Mucosa of rectum (tissue), 2 donors: ENCODE results near the gene RNLS.
A peak's percentile ranks its signal among the peaks of the same experiment; 100 is the strongest.

Source experiments
- H3K27ac ChIP-seq, 2 donors: one replicate each; pipeline ENCODE4 v1.7.0; 2013; ENCODE audit warnings: inconsistent platforms in 2 of 2, low read depth in 2 of 2, low read length in 2 of 2
- H3K27me3 ChIP-seq, 2 donors: one replicate each; pipeline ENCODE4 v1.7.0; 2013; ENCODE audit warnings: low read length in 2 of 2; ENCODE audit not compliant: control insufficient read depth in 2 of 2, insufficient read depth in 2 of 2
- H3K36me3 ChIP-seq, 2 donors: one replicate each; pipeline ENCODE4 v1.7.0; 2013; ENCODE audit warnings: low read length in 2 of 2; ENCODE audit not compliant: control insufficient read depth in 2 of 2, insufficient read depth in 2 of 2
- H3K4me1 ChIP-seq, 2 donors: one replicate each; pipeline ENCODE4 v1.7.0; 2013; ENCODE audit warnings: low read length in 2 of 2, mild to moderate bottlenecking in 1 of 2; ENCODE audit not compliant: control insufficient read depth in 2 of 2, insufficient read depth in 2 of 2
- H3K4me3 ChIP-seq, 2 donors: one replicate each; pipeline ENCODE4 v1.7.0; 2013; ENCODE audit warnings: low read length in 2 of 2
- H3K9ac ChIP-seq, 2 donors: one replicate each; pipeline ENCODE4 v1.7.0; 2013; ENCODE audit warnings: low read length in 2 of 2, low read depth in 1 of 2, mild to moderate bottlenecking in 1 of 2
- H3K9me3 ChIP-seq, 2 donors: one replicate each; pipeline ENCODE4 v1.7.0; 2013; ENCODE audit warnings: low read length in 2 of 2; ENCODE audit not compliant: control insufficient read depth in 2 of 2
- donor health status: healthy.
- donor health status: Normal muscosa, but diverticular disease.

The RNLS gene

GRCh38 chr10:88401671-88402347 lies 181.3 kb downstream of the RNLS start:
- Histone ChIP-seq H3K4me1 (no peaks in the 10 kb centered on the region), H3K9ac (no peak overlapping the region), H3K27ac (no peak overlapping the region), H3K4me3 (no peak overlapping the region), H3K27me3 (no peaks in the 10 kb centered on the region), H3K36me3 (no peaks in the 10 kb centered on the region), H3K9me3 (peaks cover 0 to 6% of the 10 kb centered on the region in 2 donors)

GRCh38 chr10:88399240-88399639 lies 183.9 kb downstream of the RNLS start:
- Histone ChIP-seq H3K36me3 (no peaks in the 10 kb centered on the region), H3K9me3 (peaks cover 2 to 6% of the 10 kb centered on the region in 2 donors), H3K4me1 (no peaks in the 10 kb centered on the region), H3K4me3 (no peak overlapping the region), H3K9ac (no peak overlapping the region), H3K27me3 (no peaks in the 10 kb centered on the region), H3K27ac (no peak overlapping the region)

GRCh38 chr10:88395677-88396076 lies 187.4 kb downstream of the RNLS start:
- no peaks in the 10 kb centered on the region for H3K27me3 ChIP-seq
- peaks cover 0 to 3% of the 10 kb centered on the region in 2 donors for H3K4me1 ChIP-seq
- H3K4me3 ChIP-seq: no peak overlapping the region
- H3K36me3 ChIP-seq: no peaks in the 10 kb centered on the region
- no peak overlapping the region for H3K9ac ChIP-seq
- peaks cover 2 to 6% of the 10 kb centered on the region in 2 donors for H3K9me3 ChIP-seq
- H3K27ac ChIP-seq: no peak overlapping the region

GRCh38 chr10:88392222-88392621 lies 190.9 kb downstream of the RNLS start:
- Histone ChIP-seq H3K9ac (no peak overlapping the region), H3K36me3 (no peaks in the 10 kb centered on the region), H3K27me3 (no peaks in the 10 kb centered on the region), H3K9me3 (peaks cover 0 to 2% of the 10 kb centered on the region in 2 donors), H3K4me3 (no peak overlapping the region), H3K27ac (no peak overlapping the region), H3K4me1 (peaks cover 8 to 13% of the 10 kb centered on the region in 2 donors)

- peaks cover 19 to 34% of the 10 kb centered on the region in 2 donors for H3K4me1 ChIP-seq
- H3K4me3 ChIP-seq: no peak overlapping the region
- H3K9me3 ChIP-seq: no peaks in the 10 kb centered on the region
- H3K27ac ChIP-seq: no peak overlapping the region
- no peak overlapping the region for H3K9ac ChIP-seq
- H3K36me3 ChIP-seq: no peaks in the 10 kb centered on the region
- H3K27me3 ChIP-seq: no peaks in the 10 kb centered on the region
Measured at GRCh38 chr10:88390041-88390440, 193.1 kb downstream of the RNLS start.

GRCh38 chr10:88389456-88389855 lies 193.7 kb downstream of the RNLS start:
- H3K27ac ChIP-seq: no peak overlapping the region
- no peak overlapping the region for H3K9ac ChIP-seq
- H3K27me3 ChIP-seq: no peaks in the 10 kb centered on the region
- H3K4me3 ChIP-seq: no peak overlapping the region
- H3K4me1 ChIP-seq: peaks cover 24 to 39% of the 10 kb centered on the region in 2 donors
- no peaks in the 10 kb centered on the region for H3K36me3 ChIP-seq
- H3K9me3 ChIP-seq: no peaks in the 10 kb centered on the region

GRCh38 chr10:88388324-88388723 lies 194.8 kb downstream of the RNLS start:
- no peaks in the 10 kb centered on the region for H3K27me3 ChIP-seq
- H3K9ac ChIP-seq: peak overlapping the region in 1 of 2 donors; percentile 42
- peaks cover 24 to 42% of the 10 kb centered on the region in 2 donors for H3K4me1 ChIP-seq
- H3K27ac ChIP-seq: peak overlapping the region in 1 of 2 donors; percentile 90
- H3K36me3 ChIP-seq: no peaks in the 10 kb centered on the region
- H3K9me3 ChIP-seq: no peaks in the 10 kb centered on the region
- H3K4me3 ChIP-seq: no peak overlapping the region

- Histone ChIP-seq H3K9me3 (no peaks in the 10 kb centered on the region), H3K36me3 (no peaks in the 10 kb centered on the region), H3K9ac (peak overlapping the region; percentile 50 to 63), H3K4me3 (peak overlapping the region; percentile 52 to 69), H3K27me3 (no peaks in the 10 kb centered on the region), H3K4me1 (peaks cover 24 to 42% of the 10 kb centered on the region in 2 donors), H3K27ac (peak overlapping the region; percentile 90)
Measured at GRCh38 chr10:88386821-88387773, 196.0 kb downstream of the RNLS start.

- Histone ChIP-seq H3K4me3 (peak overlapping the region; percentile 52 to 69), H3K27ac (peak overlapping the region; percentile 90), H3K36me3 (no peaks in the 10 kb centered on the region), H3K27me3 (no peaks in the 10 kb centered on the region), H3K4me1 (peaks cover 22 to 42% of the 10 kb centered on the region in 2 donors), H3K9me3 (no peaks in the 10 kb centered on the region), H3K9ac (peak overlapping the region; percentile 50 to 68)
Measured at GRCh38 chr10:88386204-88386788, 196.8 kb downstream of the RNLS start.
